ENCODE data around the gene HSPB7.

Gene HSPB7

GRCh38 chr1:15965228-15965767, 52.5 kb downstream of the HSPB7 start:
- no peaks in the 10 kb centered on the region for H3K27me3 ChIP-seq (ENCODE audit: insufficient read depth, poor library complexity, severe bottlenecking)
- TF ChIP-seq, protein P1, sequence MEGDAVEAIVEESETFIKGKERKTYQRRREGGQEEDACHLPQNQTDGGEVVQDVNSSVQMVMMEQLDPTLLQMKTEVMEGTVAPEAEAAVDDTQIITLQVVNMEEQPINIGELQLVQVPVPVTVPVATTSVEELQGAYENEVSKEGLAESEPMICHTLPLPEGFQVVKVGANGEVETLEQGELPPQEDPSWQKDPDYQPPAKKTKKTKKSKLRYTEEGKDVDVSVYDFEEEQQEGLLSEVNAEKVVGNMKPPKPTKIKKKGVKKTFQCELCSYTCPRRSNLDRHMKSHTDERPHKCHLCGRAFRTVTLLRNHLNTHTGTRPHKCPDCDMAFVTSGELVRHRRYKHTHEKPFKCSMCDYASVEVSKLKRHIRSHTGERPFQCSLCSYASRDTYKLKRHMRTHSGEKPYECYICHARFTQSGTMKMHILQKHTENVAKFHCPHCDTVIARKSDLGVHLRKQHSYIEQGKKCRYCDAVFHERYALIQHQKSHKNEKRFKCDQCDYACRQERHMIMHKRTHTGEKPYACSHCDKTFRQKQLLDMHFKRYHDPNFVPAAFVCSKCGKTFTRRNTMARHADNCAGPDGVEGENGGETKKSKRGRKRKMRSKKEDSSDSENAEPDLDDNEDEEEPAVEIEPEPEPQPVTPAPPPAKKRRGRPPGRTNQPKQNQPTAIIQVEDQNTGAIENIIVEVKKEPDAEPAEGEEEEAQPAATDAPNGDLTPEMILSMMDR (IDR thresholded peaks at IDR 0.05; ENCODE audit: insufficient read depth, low read length): no peak
- TF ChIP-seq GABPA (IDR thresholded peaks at IDR 0.05; ENCODE audit: low read depth) (no peak), REST (IDR thresholded peaks at IDR 0.05; ENCODE audit: insufficient replicate concordance, low read depth) (no peak), SPI1 (IDR thresholded peaks at IDR 0.05; ENCODE audit: borderline replicate concordance, low read depth) (no peak), POLR2AphosphoS5 (IDR thresholded peaks at IDR 0.05; ENCODE audit: low read depth) (no peak)
- no peak overlapping the region for H3K27ac ChIP-seq (replicated peaks)
- no peak for DNase-seq (ENCODE audit: low read depth in 1 of 2, low spot score in 1 of 2)
- no peak overlapping the region for H3K4me3 ChIP-seq (replicated peaks; ENCODE audit: insufficient read depth, low read length)

Data from HL-60 (cell line).